Panc1 (cell line): ENCODE data around the gene MAJIN. TPM values are rescaled to one million over a fixed set of nuclear protein-coding genes. Genes with fewer than 3 reads are reported as not detected.

Experiments
- ATAC-seq: fragments of 200-7000 bp; cut with Tn5 transposase; 2 replicates; pipeline ENCODE4 v1.9.1; 2020; ENCODE audit warnings: mild to moderate bottlenecking, moderate library complexity
- BruUV-seq: library from RNA; stranded (reverse); fragments of 400-500 nt; replicated peaks from 2 replicates; lab custom pipeline; 2021; lab: Mats Ljungman, UMichigan
- CTCF ChIA-PET: fragments of 300-600 bp; sonication (Branson Sonifier 250); formaldehyde crosslinking; loops from one replicate; lab custom pipeline; 2022; ENCODE audit warnings: antibody characterized with exemption; lab: Charles Lee
- POLR2A ChIA-PET: fragments of 300-600 bp; sonication (Branson Sonifier 250); formaldehyde crosslinking; loops from one replicate; lab custom pipeline; 2022; ENCODE audit warnings: antibody characterized with exemption; lab: Charles Lee
- DNase-seq: peaks from one replicate; pipeline ENCODE4 v3.0.0-alpha.2; 2010; ENCODE audit warnings: low read depth, low spot score
- H3K27ac ChIP-seq: 2 replicates; pipeline ENCODE4 v1.5.1; 2011; ENCODE audit warnings: mild to moderate bottlenecking, low read length, inconsistent platforms
- H3K27me3 ChIP-seq: fragments of 200-500 bp; sonication (Bioruptor generic); 2 replicates; pipeline ENCODE4 v1.6.0; 2014; ENCODE audit warnings: low read length, inconsistent platforms; ENCODE audit not compliant: control insufficient read depth, insufficient read depth
- H3K36me3 ChIP-seq: fragments of 200-500 bp; sonication (Bioruptor generic); 2 replicates; pipeline ENCODE4 v1.5.1; 2014; ENCODE audit warnings: inconsistent platforms, mild to moderate bottlenecking, low read length, moderate library complexity; ENCODE audit not compliant: control insufficient read depth, insufficient read depth
- H3K4me1 ChIP-seq: 2 replicates; pipeline ENCODE4 v1.5.1; 2011; ENCODE audit warnings: inconsistent platforms, mild to moderate bottlenecking, low read length, moderate library complexity; ENCODE audit not compliant: control insufficient read depth, insufficient read depth
- H3K4me3 ChIP-seq, 2 experiments: 2 replicates each; pipeline ENCODE4 v1.5.1; 2011 to 2012; ENCODE audit warnings: low read depth in 2 of 2, low read length in 2 of 2, mild to moderate bottlenecking in 2 of 2, inconsistent platforms in 1 of 2, moderate library complexity in 1 of 2
- H3K9me3 ChIP-seq: fragments of 200-500 bp; sonication (Bioruptor generic); 2 replicates; pipeline ENCODE4 v1.5.1; 2014; ENCODE audit warnings: low read depth, mild to moderate bottlenecking, inconsistent platforms, low read length, moderate library complexity; ENCODE audit not compliant: control insufficient read depth, insufficient read depth
- POLR2AphosphoS5 ChIP-seq: IDR thresholded peaks from 2 replicates; pipeline ENCODE4 v1.6.1; 2012; ENCODE audit warnings: mild to moderate bottlenecking, low read depth, low read length, moderate library complexity
- SIN3A ChIP-seq: IDR thresholded peaks from 2 replicates; pipeline ENCODE4 v1.6.1; 2012; ENCODE audit warnings: low read depth, mild to moderate bottlenecking, low read length, moderate library complexity, borderline replicate concordance; ENCODE audit not compliant: insufficient read depth
- TCF7L2 ChIP-seq: IDR thresholded peaks from 2 replicates; pipeline ENCODE4 v1.6.1; 2011; ENCODE audit warnings: mild to moderate bottlenecking, low read depth, low read length, inconsistent platforms
- in situ Hi-C: cut with HindIII; loops from 2 replicates; pipeline ENCODE4 v1.10.0; 2016; ENCODE audit warnings: low sequenced_read_pairs, low pct_unique_long_range_greater_than_20kb
- intact Hi-C: fragments of 100-400 bp; cut with micrococcal nuclease; formaldehyde crosslinking; loops from one replicate; pipeline ENCODE4 v1.10.0; 2022; ENCODE audit not compliant: unreplicated experiment
- total RNA-seq: library from RNA; stranded (reverse); gene quantifications from one replicate; pipeline ENCODE4 v1.2.1, GENCODE V29; 2021; ENCODE audit not compliant: unreplicated experiment
- TF ChIP-seq, protein P1 (sequence below): fragments of 450-650 bp; IDR thresholded peaks from 2 replicates; pipeline ENCODE4 v1.5.1; 2017; ENCODE audit warnings: mild to moderate bottlenecking
- TF ChIP-seq, protein P2 (sequence below), 2 experiments: IDR thresholded peaks; 2 replicates each; pipeline ENCODE4 v1.6.1; 2011 to 2012; ENCODE audit warnings: low read depth in 2 of 2, control low read depth in 1 of 2, low read length in 1 of 2, mild to moderate bottlenecking in 1 of 2, moderate library complexity in 1 of 2; ENCODE audit not compliant: insufficient read depth in 1 of 2

MAJIN gene
- total RNA-seq, 1 experiment from 2014 or later = not detected

DNA sequence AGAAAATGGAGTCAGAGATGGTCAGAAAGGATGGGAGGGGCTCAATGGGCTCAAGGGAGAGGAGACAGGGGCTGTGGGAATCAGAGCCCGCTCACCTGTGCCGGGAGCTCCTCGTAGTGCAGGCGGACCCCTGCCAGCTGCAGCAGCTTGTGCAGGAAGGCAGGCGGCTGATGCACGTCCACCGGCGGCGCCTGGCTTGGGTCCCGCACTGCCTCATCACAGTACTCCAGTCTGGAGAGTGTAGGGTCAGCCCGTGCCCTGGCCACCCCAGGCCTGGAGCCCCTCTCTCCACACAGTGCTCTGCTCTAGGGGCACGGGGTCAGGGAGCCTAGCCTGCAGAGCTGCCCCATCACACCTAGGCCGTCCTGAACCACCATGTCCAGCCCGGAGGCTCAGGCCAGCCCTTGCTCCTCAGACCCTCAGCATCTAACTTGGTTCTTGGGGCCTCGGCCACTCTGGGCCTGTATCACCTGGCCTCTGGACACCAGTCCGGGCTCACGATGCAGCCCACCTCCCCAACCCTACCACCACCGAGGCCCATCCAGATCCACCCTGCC lies 58.7 kb downstream of the MAJIN start:
- H3K27ac ChIP-seq = no peak overlapping the region
- intact Hi-C loops (no loop called here), in situ Hi-C loops (no loop called here)
- no TSS peak for BruUV-seq
- no peaks in the 10 kb centered on the region for H3K27me3 ChIP-seq
- POLR2A ChIA-PET = no interaction called here
- H3K4me1 ChIP-seq = peaks cover 19% of the 10 kb centered on the region
- peaks cover 3% of the 10 kb centered on the region; the same call in 1 of the 2 replicates for H3K36me3 ChIP-seq
- DNase-seq = no peak
- no peak overlapping the region for H3K4me3 ChIP-seq
- CTCF ChIA-PET = no interaction called here
- TF ChIP-seq SIN3A (no peak), TCF7L2 (no peak), POLR2AphosphoS5 (no peak)
- TF ChIP-seq, protein P1, sequence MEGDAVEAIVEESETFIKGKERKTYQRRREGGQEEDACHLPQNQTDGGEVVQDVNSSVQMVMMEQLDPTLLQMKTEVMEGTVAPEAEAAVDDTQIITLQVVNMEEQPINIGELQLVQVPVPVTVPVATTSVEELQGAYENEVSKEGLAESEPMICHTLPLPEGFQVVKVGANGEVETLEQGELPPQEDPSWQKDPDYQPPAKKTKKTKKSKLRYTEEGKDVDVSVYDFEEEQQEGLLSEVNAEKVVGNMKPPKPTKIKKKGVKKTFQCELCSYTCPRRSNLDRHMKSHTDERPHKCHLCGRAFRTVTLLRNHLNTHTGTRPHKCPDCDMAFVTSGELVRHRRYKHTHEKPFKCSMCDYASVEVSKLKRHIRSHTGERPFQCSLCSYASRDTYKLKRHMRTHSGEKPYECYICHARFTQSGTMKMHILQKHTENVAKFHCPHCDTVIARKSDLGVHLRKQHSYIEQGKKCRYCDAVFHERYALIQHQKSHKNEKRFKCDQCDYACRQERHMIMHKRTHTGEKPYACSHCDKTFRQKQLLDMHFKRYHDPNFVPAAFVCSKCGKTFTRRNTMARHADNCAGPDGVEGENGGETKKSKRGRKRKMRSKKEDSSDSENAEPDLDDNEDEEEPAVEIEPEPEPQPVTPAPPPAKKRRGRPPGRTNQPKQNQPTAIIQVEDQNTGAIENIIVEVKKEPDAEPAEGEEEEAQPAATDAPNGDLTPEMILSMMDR = no peak
- TF ChIP-seq, protein P2, sequence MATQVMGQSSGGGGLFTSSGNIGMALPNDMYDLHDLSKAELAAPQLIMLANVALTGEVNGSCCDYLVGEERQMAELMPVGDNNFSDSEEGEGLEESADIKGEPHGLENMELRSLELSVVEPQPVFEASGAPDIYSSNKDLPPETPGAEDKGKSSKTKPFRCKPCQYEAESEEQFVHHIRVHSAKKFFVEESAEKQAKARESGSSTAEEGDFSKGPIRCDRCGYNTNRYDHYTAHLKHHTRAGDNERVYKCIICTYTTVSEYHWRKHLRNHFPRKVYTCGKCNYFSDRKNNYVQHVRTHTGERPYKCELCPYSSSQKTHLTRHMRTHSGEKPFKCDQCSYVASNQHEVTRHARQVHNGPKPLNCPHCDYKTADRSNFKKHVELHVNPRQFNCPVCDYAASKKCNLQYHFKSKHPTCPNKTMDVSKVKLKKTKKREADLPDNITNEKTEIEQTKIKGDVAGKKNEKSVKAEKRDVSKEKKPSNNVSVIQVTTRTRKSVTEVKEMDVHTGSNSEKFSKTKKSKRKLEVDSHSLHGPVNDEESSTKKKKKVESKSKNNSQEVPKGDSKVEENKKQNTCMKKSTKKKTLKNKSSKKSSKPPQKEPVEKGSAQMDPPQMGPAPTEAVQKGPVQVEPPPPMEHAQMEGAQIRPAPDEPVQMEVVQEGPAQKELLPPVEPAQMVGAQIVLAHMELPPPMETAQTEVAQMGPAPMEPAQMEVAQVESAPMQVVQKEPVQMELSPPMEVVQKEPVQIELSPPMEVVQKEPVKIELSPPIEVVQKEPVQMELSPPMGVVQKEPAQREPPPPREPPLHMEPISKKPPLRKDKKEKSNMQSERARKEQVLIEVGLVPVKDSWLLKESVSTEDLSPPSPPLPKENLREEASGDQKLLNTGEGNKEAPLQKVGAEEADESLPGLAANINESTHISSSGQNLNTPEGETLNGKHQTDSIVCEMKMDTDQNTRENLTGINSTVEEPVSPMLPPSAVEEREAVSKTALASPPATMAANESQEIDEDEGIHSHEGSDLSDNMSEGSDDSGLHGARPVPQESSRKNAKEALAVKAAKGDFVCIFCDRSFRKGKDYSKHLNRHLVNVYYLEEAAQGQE (IDR thresholded peaks at IDR 0.05; ENCODE audit: insufficient read depth in 1 of 2, low read depth in 2 of 2, low read length in 1 of 2) = no peak
- ATAC-seq = no peak
- H3K9me3 ChIP-seq = no peaks in the 10 kb centered on the region

DNA sequence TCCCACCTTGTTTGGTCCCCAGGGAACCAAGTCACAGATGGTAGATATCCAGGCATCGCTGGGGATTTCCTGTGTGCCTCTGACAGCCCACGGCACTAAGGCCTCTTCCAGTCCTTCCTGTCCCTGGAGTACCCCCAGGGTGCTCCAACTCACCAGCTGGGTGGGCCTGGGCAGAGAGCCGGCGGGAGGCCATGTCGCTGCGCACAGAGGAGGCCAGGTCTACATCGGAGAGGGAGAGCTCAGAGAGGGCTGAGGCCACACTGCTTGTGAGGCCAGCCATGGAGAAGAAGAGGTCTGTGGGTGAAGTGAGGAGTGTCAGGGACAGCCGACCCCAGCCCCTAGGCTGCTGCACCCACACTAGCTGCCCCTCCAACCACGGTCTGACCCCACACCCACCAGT lies 60.2 kb downstream of the MAJIN start:
- H3K4me3 ChIP-seq = no peak overlapping the region
- intact Hi-C loops = no loop called here
- H3K36me3 ChIP-seq = peaks cover 5% of the 10 kb centered on the region; the same call in 1 of the 2 replicates
- DNase-seq (no peak), ATAC-seq (no peak)
- TF ChIP-seq, protein P1 = no peak
- TF ChIP-seq, protein P2 (IDR thresholded peaks at IDR 0.05; ENCODE audit: insufficient read depth in 1 of 2, low read depth in 2 of 2, low read length in 1 of 2) = no peak
- TF ChIP-seq SIN3A = no peak
- no peak for TF ChIP-seq TCF7L2
- no peak for TF ChIP-seq POLR2AphosphoS5
- in situ Hi-C loops = no loop called here
- no TSS peak for BruUV-seq
- H3K27me3 ChIP-seq = no peaks in the 10 kb centered on the region
- H3K9me3 ChIP-seq = no peaks in the 10 kb centered on the region
- H3K27ac ChIP-seq = no peak overlapping the region
- ChIA-PET CTCF (no interaction called here), POLR2A (interaction anchor here (1.0 kb wide), 1 partner anchor 11 kb away, joined by 3 read pairs; no protein-coding TSS in a partner anchor)
- peaks cover 12% of the 10 kb centered on the region; the same call in 1 of the 2 replicates for H3K4me1 ChIP-seq
